GM19468 (cell line): Measurements from ENCODE around the gene SH3GLB2.
"Not testable (repeated sequence)": the region's sequence is repeated elsewhere in the genome, so short reads cannot be mapped to it uniquely, and the experiment has no call there.

Source experiments
- ATAC-seq: cut with Tn5 transposase; IDR thresholded peaks from one replicate; pipeline ENCODE4 v1.9.1; 2021; ENCODE audit warnings: mild to moderate bottlenecking, moderate library complexity, moderate number of reproducible peaks; ENCODE audit not compliant: unreplicated experiment; ENCODE audit errors: extremely low read depth

Gene SH3GLB2

DNA sequence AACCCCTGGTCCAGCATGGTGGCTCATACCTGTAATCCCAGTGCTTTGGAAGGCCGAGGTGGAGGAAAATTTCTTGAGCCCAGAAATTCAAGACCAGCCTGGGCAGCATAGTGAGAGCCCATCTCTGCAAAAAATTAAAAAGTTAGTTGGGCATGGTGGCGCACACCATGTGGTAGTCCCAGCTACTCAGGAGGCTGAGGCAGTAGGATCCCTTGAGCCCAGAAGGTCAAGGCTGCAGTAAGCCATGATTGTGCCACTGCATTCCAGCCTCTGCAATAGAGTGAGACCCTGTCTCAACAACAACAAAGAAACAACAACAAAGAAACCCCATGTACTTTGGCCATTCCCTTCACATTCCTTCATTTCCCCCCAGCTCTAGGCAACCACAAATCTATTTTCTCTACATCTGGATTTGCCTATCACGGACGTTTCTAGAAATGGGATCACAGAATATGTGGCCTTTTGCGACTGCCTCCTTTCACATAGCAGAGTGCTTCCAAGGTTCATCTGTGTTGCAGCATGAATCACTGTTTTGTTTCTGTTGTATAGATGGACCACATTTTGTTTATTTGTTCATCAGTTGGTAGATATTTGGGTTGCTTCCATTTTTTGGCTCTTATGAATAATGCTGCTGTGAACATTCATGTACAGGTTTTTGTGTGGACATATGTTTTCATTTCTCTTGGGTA is 26.2 kb upstream of the SH3GLB2 start:
- no peak for ATAC-seq

DNA sequence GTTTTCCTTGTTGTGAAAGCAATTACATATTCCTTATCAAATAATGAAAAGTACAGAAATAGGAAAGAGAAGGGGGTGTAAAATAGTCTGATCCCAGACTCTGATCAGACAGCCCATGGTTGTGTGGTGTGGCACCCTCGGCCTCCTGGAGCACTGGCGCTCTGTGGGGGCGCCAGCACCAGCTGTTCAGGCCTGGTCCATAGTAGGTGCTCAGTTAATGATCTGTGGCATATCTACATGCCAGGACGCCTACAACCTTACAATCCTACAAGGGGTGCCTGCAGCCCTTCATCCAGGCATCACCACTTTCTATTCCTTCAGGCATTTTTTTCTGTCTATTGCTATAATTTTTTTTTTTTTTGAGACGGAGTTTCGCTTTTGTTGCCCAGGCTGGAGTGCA is 24.9 kb upstream of the SH3GLB2 start:
- no peak for ATAC-seq

DNA sequence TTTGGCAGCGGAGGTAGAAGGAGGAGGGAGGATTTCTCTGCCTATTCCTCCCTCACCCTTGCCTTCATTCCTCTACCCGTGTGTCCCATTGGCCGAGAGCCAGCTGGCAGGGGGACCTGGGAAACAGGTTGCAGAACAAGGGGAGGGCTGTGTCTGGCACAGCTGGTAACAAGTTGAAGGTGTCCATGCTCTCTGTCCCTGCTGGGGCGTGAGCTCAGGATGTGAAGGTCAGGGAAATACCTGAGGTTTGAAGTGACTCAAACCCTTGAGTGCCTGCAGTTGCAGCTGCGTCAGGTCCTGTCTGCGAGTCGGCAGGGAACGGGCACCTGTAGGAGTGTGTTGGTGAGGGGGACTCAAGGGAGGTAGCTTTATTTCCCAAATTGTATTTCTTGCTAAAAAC is 24.5 kb upstream of the SH3GLB2 start:
- ATAC-seq: no peak

DNA sequence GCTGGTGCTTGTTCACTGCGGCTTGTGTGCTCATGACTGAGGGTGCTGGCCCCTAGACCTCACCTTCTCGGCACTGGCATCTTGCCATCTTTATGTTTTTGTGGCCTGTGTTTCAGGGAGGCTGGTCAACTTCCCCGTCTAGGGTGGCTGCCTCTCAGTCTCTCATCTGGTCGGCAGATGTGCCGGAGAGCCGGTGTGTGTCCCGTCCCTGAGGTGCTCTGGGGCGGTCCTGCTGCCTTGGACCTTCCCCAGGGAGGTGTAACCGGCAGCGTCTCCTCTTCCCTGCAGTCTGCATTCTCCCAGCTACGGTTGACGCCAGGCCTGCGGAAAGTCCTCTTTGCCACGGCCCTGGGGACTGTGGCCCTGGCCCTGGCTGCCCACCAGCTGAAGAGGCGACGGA is 13.9 kb upstream of the SH3GLB2 start:
- ATAC-seq: no peak

DNA sequence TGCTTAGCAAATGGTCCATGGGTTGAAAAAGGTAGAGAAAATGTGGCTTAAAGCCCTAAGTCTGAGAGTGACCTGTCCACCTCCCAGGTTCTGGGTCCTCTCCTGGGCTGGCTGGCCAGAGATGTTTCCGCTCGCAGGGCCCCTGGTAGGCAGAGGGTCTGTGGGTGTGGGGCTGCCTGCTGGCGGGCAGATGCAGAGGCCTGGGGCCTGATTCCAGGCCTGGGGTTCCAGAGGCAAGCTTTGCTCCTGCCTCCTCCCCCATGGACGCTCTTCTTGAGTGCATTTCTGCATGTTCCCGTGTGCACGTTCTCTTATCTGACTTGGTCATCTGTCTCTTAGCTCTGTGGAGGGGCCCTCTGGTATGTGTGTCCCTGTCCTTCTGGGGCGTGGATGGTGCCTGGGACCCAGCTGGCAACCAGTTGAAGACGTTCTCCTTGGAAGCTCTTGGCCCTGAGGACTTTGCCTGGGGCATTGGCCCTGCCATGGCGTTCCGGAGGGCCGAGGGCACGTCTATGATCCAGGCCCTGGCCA is 12.0 kb upstream of the SH3GLB2 start:
- ATAC-seq: no peak

DNA sequence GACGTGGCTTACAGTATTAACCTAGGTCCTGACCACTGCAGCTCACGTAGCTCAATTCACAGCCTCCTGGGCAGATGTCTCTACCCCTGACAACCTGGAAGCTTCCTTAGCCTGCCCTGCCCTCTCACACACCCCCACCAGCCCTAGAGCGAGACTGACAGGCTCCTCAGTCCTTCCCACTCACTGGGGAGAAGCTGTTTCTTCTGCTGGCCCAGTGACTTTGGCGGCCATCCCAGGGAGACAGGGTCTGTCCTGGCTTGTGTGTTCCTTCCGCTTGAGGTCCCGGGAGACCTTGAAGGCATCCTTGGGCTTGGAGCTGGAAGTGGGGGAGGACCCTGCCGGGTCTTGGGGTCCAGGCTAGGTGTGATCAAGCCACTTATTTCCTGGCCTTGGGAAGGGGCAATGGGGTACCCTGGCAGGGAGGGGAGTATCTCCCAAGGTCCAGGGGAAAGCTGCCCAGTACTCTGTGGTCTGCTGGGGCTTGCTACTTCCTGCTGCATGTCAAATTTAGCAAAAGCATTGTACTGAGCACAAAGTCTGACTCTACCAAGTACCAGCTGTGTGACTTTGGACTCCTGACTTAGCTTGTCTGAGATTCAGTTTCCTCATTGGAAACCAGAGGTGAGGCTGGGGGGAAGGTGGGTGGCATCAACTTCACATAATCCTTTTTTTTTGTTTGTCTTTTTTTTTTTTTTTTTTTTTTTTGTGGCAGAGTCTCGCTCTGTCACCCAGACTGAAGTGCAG is 10.2 kb upstream of the SH3GLB2 start:
- ATAC-seq: no peak

DNA sequence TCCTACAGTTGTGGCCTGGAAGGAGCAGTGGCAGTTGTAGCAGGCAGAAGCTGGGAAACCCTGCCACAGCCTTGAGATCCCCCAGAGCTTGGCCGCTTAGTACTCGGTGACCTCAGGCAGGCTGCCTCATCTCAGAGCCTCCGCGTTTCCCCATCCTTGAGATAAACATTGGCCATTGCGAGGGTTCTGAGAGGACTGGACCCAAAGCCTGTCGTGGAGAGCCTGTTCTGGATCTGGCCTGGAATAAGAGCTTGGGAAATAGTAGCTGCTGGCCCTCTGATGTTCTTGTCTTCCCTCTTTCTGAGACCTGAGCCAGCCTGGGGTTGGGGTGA is 9.6 kb upstream of the SH3GLB2 start:
- ATAC-seq: no peak

DNA sequence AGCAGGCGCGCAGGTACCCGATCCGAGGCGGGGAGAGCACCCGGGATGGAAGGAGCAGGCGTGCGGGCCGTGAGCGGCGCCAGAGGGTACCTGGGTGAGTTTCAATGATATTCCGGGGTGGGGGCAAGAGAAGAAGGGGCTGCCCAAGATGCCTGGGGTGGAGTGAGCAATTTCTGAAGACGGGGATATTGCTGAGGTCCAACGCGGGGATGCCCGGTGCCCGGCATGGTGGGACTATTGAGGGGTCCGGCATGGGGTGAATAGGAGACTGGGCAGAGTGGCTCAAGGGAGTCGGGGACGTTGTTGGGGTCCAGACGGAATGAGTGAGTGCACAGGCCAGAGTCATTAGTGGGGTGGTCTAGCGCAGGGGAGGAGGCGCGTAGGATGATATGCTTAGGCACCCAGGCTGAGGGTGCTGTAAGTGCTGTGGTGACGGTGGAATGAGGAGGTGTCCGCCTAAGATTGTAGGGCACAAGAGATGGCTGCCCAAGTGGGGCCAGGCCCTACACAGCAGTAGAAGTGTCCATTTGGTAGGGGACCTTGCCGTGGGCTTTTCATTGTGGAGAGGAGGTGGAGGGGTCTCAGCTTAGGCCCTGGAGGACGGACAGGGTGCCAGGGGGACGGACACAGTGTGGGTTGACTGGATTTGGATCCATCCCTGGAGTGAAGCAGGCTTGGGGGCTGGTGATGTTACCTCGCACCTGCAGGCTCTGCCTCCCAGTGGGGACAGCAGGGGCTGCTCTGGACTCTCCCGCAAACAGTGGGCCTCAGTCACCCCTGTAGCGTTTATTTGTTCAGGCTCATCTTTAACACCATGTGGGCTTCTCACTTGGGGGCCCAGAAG is 9.0 kb upstream of the SH3GLB2 start:
- ATAC-seq: no peak

DNA sequence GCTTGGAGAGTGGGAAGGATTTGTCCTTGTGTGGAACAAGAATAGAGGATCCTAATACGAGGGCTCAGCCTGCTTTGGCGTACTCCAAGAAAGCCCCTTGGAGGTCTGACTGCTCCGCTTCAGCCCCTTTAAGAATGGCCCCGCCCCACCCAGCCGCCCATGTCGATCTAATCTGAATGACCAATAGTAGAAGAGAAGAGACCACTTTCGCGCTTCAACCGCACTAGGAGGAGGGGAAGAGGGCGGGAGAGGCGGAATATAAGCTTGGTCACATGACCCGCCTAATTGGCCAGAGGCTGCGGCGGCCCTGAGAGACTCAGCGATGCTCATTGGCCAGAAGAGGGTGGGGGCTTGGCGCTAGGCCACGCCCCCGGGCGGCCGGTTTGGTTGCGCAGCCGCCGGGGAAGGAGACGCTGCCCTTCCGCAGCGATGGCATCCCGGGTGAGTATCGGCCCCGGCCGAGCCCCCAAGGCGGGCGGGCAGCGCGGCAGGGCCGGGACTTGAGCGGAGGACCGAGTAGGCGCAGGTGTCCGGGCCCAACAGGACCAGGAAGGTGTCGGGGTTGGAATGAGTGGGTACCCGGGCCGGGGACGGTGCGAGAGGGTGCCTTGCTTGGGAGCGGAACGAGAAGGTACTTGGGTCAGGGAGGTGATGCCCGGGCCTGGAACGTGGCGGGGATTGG is 8.3 kb upstream of the SH3GLB2 start, which contains the start of gene MIGA2:
TSS of gene MIGA2 (plus strand) at position 386 of the 682 bp plus-strand sequence. CDS start 3,969 bp downstream, outside the sequence.
- ATAC-seq: peak; percentile 96

DNA sequence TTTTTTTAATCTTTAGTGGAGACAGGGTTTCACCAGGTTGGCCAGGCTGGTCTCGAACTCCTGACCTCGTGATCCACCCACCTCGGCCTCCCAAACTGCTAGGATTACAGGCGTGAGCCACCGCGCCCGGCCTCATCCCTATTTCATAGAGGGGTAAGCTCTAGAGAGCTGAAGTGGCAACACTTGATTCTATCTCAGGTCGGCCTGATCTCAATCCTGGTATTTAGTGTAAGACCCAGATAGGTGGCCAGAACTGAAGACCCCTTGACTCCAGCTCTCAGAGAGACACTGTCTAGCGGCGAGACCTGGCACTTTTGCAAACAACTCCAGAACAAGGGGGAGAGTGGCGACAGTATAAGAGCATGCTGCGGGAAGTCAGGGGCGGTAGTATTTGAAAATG is 7.7 kb upstream of the SH3GLB2 start:
- not testable (repeated sequence) for ATAC-seq

DNA sequence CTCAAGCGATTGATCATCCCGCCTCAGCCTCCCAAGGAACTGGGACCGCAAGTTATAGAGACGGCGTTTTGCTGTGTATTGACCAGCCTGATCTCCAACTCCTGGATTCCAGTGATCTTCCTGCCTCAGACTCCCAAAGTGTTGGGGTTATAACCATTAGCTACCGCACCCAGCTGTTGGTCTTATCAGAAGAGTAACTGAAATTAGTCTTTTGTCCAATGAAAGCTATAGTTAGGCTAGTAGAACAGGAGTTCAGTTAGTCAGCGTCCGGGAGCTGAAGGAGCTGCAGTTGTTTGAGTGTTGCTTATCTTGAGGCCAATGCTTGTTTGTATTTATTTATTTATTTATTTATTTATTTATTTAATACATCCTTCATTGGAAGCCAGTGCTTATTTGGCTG is 5.1 kb upstream of the SH3GLB2 start:
- no peak for ATAC-seq

DNA sequence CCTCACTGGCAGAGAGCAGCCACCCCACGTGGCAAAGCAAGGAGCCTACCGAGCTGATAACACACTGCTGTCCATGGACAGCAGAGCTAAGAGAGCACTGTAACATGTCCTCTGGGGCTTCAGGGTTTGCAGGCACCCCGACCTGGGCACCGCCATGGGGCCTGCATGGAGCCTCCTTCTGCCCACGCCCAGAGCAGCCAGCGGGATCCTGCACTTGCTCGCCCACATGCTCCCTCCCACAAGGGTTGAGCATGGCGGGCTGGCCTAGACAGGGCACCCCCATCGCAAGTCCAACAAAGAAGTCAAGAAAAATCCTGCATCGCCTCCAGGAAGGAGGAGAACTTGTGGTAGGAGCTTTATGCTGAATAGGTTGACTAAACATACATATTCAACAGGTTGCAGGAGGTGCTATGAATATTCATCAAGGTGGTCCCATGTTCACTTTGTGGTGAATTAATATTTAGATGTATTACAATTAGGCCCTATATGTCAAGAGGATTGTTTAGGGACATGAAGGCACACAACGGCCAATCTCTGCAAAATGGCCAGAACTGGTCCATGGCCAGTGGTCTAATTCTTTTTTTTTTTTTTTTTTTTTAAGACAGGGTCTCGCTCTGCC is 4.5 kb upstream of the SH3GLB2 start:
- no peak for ATAC-seq

DNA sequence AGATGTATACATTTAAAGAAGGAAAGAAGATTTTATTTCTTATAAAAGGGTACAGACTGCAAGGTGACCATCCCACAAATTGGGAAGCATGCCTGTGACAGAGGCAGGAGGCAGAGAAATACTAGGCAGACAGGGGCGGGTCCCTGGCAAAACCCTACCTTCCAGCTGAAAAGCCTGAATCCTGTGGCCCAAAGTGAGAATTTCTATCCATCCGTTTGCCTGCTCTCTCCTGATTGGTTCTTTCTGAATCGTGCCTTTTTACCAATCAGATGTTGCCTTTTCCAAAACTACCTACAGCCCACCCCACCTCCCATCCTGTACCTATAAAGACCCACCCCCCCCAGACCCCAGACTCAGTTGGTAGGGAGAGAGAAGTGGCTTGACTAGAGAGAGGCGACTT is 3.4 kb upstream of the SH3GLB2 start:
- no peak for ATAC-seq

DNA sequence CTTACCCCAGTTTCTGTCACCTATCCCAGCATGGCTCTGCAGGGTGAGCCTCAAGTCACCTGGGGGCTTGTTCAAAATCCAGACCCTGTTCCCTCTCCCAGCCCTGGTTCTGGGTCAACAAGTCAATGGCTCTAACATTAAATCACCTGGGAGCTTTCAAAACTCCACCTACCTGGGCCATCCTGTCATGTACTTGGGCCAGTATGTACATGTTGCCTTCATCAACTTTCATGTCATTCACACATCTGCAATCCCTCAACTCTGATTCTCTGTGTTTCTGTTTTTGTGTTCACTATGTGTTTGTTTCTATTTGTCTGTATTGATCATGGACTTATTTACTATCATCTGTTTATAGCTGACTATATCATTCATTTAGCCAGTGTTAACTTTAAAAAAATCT is 2.1 kb upstream of the SH3GLB2 start:
- no peak for ATAC-seq

DNA sequence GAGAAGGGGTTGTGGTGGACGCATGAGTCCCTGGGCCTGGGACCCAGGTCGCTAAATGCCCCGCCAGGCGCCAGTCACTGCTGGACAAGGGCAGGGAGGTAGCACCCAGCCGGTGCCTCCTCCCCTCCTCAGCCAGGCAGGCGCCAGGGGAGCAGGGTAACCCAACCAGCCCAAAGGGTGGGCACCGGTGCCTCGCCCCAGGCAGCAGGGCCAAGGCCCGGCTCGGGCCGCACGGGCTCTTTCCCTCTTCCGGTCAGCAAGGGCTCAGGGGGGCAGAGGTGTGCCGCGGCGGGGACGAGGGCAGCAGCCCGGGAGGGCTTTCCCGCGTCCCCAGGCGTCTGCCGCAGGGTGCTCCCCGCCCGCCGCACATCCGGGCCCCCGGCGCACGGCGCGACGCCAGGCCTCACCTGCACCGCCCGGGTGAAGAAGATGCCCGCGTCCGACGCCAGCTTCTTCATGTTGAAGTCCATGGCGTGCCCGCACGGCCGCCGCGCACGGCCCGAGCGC is 393 bp downstream of the SH3GLB2 start:
- no peak for ATAC-seq

DNA sequence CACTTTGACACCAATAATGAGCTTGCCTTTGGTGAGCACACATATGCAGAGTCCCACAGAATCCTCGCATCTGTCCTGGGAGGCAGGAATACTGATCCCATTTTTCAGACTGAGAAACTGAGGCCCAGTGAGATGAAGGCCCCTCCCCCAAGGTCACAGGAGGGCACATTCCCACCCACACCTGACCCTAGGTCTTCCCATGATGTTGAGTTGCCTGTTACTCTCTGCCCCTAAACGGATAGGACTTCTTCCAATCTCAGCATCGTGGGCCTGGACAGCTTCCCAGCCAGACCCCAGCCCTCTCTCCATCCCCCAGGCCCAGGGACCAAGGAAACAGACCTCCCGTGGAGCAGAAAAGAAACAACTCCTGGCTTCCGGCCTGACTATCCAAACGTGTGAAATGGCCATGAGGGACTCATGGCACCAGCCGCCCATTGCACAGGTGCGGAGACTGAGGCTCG is 877 bp downstream of the SH3GLB2 start:
- ATAC-seq: no peak

DNA sequence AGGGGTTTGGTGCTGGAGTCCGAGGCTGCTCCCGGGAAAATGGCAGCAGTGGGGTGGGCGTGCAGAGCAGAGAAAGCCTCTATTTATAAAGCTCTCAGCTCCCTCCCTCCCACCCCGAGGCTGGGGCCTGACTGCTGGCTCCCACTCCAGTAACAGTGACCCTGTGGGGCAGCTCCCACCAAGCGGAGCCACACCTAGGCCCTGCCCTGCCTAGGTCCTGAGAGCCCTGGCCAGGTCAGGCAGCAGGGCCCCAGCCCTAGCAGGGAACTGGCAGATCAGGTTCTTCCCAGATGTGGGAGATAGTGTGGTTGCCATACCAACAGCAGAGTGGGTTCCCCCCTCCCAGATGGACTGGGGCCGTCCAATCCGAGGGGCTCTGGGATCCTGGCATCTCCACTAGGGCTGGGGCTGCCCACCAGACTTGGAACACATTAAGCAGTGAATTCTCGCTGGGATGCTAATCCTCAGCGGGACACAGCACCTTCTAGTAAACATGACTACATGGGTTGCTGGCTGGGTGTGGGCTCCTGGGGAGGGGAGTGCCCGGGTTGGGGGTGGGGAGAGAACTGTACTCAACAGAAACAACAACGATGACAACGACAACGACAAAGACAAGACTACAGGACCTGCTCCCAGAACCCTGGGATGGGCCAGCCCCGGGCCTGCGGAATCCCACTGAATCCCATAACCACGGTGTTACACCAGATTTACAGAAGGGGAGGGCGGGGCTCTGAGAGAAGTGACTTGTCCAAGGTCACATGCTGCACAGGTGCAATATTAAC is 1.5 kb downstream of the SH3GLB2 start:
- no peak for ATAC-seq

DNA sequence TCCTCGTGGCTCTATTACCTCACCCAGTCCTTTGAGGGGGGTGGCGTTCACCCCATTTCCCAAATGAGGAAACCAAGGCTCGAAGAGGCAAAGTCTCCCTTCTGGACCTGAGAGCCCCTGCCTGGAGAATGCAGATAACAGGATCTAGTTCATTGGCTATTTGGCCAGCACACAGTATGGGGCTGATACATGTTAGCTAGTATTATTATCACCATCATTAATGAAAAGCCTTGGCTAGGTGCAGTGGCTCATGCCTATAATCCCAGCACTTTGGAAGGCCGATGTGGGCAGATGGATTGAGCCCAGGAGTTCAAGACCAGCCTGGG is 4.3 kb downstream of the SH3GLB2 start:
- no peak for ATAC-seq
